Stimulated activated CD4-positive, alpha-beta T cell treated with anti-CD3 and anti-CD28 coated beads, TNF-alpha, amount 100 ng/mL, for 4 hours (primary cell): ENCODE measurements around the gene TNNT2.

Experiments
- DNase-seq, 3 experiments: peaks; one replicate each; pipeline ENCODE4 v3.0.0-alpha.2; 2020; ENCODE audit warnings: low read depth in 3 of 3

The TNNT2 gene

DNA sequence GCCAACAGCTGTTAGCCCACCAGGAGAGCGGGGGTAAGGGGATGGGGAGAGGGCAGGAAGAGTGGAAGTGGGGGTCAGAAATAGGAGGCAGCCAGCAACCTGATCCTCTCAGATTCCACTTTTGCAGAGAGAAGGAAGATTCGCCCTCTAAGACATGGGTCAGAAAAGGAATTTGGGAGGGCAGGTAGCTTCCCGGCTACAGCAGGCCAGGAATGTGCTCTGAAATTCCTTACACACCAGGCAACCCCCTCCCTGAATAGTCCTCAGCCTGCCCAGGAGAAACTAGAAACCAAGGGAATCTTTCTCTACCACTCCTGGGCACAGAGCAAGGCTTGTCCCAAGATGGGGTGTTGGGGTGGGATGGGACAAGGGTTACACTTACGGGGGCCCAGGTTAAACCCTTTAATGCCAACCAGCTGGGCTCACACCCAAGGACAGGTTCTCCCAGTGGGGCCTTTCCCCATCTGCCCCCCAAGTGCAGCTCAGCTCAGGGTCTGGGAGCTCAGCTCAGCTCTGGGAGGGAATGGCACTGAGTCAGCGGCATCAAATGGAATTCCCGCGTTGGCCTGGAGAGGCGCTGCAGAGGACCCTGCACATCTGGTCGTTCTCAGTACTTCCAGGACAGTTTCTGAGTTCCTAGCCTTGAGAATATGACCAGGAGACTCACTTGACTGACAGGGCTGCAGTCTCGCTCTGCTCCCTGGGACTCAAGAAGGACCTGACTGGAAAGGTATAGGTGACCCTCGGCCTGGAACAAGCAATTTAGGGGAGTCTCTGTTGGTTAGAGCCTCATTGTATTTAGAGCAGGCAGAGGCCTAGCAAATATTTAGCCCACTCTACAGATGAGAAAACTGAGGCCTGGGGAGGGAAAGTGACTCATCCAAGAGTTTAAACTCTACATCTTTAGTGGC is 761 bp downstream of the TNNT2 start:
- DNase-seq: no peak

DNA sequence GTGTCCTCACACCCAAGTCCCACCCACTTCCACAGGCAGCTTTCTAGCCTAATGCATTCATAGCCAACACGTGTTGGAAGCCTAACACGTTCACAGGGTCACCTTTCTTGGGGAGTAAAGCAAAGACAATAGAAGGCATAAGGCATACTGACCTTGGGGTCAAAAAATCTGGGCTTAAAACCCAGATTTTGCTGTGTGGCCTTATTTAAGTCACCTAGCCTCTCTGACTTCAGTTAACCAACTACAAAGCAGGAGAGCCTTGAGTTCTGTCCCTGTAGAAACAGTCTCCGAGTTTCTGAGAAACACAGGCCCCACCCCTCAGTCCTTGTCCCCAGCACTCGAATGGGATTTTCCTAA is 1.4 kb downstream of the TNNT2 start:
- no peak for DNase-seq

DNA sequence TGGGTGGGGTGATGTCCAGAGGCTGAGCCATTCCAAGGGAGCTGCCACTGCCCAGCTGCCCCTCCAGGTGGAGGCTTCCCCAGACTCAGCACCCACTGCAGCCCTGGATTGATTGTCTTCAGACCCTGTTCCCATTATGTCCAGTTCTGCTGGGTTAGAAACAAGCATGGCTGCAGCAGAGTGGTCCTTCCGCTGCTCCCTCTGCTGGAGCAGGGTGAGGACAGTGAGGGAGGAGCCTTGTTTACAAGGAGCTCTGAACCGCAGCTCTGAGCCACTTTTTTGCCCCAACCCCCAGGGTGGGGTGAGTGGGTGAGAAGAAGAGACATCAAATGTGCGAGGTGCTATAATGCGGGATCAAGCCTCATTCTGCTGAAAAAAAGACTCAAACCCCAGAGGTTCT is 2.3 kb downstream of the TNNT2 start:
- no peak for DNase-seq

DNA sequence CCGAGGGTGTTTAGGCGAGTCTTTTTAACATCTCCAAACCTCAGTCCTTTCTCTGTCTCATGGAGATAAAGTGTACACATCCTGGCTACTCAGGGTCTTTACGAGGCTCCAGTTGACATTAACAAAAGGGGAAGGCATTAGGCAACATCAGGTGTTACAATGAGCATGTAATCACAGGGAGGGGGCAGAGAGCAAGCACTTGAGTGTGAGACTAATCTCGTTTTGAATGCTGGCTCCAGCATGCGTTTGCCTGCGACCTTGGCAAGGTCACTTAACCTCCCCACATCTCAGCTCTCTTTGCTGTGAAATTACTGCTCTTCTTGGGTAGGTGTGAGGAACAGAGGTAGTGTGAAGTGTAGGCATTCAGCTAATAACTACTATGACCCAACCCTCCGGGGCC is 3.1 kb downstream of the TNNT2 start:
- no peak for DNase-seq

- no peak for DNase-seq
Measured at GRCh38 chr1:201371792-201372191, 5.7 kb downstream of the TNNT2 start.

DNA sequence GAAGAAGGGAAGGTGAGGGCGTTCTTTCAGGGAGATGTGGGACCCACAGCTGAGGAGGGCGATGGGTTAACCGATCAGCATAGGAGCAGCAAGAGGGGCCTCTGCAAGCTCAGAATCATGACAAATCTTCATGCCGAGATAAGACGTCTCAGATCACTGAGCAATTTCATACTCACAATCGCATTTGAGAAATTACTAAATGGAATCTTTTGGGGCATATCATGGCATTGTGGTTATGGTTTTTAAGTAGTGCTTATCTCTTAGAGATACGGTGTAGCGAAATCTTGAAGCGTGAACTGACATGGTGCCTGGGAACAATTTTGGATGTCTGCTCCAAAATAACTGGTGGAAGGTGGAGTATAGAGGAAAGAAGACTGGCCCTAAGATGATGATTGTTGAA is 6.2 kb downstream of the TNNT2 start:
- DNase-seq: no peak

- no peak for DNase-seq
Measured at GRCh38 chr1:201370500-201370899, 7.0 kb downstream of the TNNT2 start.

DNA sequence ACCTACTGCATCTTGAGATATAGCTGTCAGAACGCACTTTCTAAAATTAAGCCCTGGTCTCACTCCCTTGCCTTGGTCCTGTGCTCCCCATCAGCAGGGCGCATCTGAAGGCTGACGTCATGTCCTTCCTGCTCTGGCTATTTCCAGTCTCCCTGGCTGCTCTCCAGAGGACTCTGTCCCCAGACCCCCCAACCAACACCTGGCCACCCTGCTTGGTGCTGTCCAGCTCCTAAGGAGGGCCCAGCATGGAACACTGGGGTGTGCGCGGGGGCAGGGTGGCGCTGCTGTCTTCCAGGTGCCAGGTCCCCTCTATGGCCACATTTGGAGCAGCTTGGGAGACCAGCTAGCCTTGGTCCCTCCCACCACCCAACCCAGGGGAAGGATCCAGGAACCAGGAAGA is 8.3 kb downstream of the TNNT2 start:
- no peak for DNase-seq

DNA sequence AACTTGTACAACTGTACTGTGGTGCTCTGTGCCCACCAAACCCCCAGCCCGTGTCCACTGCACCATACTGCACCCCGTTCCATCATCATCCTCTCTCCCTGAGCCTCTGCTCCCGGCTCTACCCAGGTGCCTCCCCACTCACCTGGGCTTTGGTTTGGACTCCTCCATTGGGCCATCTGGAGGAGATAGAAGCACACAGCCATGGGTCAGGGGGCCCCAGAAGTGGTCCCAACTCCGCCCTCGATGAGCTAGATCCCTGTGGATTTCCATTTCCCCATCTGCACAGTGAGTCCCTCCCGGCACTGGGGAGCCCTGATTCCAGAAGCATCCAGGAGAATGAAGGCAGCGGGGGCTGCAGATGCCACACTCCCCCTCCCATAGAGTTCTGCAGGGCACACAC is 10.8 kb downstream of the TNNT2 start:
- DNase-seq: no peak

- DNase-seq: no peak
Measured at GRCh38 chr1:201365251-201365650, 12.2 kb downstream of the TNNT2 start.

DNA sequence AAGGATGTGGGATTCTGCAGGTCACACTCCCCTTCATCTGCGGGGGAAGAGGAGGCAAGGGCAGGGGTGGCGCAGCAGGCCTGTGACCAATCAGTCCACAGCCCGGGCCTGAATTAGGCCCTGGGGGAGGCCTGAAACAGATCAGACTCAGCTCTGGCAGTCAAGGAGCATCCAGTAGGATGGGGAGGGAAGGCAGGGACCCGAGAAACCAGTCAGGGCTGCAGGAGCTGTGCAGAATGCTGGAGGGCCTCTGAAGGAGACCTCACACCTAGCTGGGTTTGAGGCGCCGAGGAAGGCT is 12.7 kb downstream of the TNNT2 start:
- no peak for DNase-seq

DNA sequence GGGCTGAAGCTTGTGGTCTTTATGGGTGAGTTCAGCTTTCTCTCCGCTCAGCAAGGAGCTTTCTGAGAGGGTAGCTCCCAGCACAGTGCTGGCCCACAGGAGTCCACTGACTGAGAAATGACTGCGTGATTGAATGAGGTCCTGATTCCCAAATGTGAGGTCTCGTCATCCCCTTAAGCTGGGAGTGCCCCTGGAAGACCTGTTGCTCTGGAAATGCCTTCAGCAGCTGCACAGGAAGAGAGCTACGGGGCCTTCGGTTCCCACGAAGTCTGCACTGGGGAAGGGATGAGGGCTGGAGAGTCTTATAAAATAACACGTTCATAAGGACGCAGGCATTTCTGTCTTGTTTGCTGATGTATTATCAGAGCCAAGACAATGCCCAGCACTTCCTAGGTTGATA is 14.0 kb downstream of the TNNT2 start:
- no peak for DNase-seq

- DNase-seq: no peak
Measured at GRCh38 chr1:201362906-201363305, 14.6 kb downstream of the TNNT2 start.

DNA sequence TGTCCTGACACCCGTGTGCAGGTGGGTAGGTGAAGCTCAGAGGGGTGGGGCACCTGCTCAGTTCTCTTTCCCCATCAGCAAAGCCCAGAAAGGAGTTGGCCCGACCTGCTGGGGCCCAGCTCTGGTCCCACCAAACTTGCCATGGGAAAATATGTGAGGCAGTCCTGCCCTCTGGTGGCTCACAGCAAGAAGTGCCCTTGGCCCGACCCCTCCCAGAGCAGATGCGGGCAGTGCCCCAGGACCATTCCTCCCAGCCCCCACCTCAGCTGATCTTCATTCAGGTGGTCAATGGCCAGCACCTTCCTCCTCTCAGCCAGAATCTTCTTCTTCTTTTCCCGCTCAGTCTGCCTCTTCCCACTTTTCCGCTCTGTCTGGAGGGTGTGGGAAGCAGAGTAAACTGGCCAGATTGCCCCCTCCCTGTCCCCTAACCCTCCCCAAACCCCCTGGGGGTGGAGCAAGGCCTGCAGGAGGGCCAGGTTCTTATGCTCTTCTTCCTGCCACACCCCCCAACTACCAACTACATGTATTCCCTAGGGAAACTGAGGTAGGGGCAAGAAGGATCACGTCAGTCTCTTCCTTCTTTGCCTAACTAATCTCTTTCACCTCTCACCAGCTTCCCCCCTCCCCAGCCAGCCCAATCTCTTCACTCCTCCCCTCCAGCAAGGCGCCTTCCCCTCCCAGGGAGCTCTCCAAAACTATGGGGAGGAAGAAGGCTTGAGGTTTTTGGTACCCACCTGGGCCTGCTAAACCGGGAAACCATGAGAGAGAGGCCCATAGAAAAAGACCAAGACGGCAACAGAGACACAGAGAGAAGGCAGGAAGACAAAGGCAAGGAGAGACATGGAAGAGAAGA is 15.6 kb downstream of the TNNT2 start:
- DNase-seq: no peak

DNA sequence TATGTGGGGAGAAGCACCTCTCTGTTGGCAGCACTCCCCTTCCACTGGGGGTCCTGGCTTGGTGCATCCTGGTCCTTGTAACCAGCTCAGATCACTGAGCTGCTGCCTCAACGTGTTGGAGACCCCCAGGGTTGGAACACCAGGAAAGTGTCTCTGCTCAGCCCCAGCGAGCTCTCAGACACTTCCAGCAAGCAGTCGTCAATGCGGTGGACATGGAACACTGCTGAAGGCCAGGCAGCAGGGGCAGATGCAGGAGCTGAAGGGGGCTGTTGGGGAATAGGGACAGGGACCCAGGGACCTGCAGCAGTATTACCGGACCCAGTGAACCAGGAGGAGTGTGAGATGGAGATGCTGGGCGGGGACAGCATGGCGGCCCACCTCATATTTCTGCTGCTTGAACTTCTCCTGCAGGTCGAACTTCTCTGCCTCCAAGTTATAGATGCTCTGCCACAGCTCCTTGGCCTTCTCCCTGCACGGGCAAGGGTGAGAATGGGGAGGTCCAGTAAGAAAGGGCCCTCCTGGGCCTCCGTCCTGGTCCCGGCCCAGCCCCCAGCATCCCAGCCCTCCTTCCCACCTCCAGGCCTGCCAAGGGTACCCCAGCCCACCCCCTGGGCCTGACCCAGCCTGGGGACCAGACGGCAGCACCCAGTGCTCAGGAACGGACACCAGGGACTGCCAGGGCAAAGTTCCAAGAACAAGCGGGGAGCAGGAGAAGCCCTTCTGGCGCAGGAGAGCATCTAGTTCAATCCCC is 16.4 kb downstream of the TNNT2 start:
- DNase-seq: no peak

DNA sequence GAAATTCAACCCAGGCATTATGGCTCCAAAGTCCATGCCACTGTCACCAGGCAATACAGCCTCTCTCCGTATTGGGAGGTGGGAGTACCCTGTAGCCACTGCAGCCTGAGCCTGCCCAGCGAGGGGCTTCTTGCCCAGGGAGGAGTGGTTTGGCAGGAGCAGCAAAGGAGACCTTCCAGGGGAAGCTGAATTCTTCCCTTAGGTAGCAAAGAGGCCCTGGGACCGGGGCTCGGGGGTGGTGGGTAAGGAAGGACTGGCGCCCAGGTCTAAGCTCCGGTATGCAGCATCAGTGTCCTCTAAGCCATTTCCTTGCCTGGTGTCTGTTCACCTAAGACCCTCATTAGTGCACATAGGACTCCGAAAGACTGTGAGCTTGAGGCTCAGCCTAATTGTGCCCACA is 17.0 kb downstream of the TNNT2 start:
- no peak for DNase-seq

DNA sequence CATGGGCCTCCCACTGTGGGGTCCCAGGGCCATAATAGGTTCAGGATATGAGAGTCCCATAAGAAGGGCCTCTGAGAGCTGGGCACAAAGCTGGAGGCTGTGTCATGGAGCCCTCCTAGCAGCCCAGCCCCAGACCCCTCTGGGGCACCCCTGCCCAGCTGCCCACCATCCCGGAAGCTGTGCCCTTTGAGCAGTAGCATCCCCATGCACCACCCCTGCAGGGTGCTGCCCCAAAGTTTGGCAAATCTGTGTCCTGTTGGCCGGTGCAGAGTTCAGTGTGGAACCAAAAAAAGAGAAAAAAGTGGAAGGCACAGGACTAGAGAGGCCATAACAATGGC is 17.6 kb downstream of the TNNT2 start:
- DNase-seq: no peak

- no peak for DNase-seq
Measured at GRCh38 chr1:201359031-201359872, 18.2 kb downstream of the TNNT2 start.

- no peak for DNase-seq
Measured at GRCh38 chr1:201358596-201358995, 18.9 kb downstream of the TNNT2 start.

DNA sequence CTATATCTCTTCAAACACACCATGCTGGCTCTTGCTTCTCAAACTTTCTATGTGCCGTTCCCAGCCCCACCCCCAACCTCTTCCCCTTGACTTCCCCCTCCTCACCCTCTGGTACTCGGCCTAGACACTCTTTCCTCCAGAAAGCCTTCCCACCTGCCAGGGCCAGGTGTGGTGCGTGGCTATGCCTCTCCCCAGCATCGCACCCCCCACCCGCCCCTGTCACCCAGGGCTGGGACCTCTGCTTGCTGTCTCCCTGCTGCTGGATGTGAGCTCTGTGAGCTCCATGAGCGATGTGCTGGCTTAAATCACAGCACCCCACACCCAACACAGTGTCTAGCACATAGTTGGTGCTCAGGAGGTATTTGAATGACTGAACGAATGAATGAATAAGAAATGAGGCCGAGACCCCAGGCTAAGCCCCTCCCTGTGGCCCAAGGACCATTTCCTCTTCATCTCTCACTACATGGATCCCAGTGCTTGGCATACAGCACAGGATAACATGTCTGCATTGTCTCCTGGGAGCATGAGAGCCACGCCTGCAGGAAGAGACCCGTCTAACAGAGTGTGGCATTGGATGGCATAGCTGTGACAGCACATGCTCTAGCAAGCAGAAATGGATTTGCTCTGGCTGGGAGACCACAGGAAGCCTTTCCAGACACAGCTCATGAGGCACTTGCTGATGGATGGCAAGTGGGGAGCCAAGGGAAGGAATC is 19.7 kb downstream of the TNNT2 start:
- no peak for DNase-seq

DNA sequence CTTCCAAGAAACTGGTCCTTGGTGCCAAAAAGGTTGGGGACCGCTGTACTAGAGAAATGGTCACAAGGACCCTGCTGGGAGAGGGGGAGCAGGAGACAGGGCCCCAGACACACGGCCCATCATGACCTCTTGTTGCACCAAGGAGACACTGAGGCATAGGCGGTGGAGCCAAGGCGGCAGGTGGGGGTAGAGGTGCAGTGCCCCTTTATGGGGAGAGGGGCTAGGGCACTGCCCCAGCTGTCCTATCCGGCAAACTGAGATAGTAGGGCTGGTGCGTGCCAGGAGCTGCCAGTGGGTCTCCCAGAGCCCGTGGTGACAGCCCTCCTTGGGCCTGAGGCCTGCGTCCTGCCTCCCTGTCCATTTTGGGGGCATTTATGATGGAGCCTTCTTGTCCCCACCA is 20.3 kb downstream of the TNNT2 start:
- DNase-seq: no peak
